ENCODE measurements around the gene NR6A1.

GRCh38 chr9:124611106-124611505 lies 160.0 kb downstream of the NR6A1 start:
- TF ChIP-seq CTCF (IDR thresholded peaks at IDR 0.05) (no peak), POLR2A (IDR thresholded peaks at IDR 0.05) (no peak)
